ENCODE results near the gene PPP4R4. TPM values are rescaled to one million over a fixed set of nuclear protein-coding genes. Genes with fewer than 3 reads are reported as not detected.

PPP4R4 gene
- total RNA-seq, 1 experiment from 2014 or later = 3.9 TPM

- DNase-seq = peak; percentile 54
- H3K79me2 ChIP-seq (ENCODE audit: insufficient read depth, low read length) = no peaks in the 10 kb centered on the region
- no peak overlapping the region for H3K4me2 ChIP-seq (ENCODE audit: insufficient read depth, insufficient read length, low read length)
- no peaks in the 10 kb centered on the region for H3K79me1 ChIP-seq (ENCODE audit: insufficient read depth, low read depth, low read length, poor library complexity, severe bottlenecking)
- H3K18ac ChIP-seq (ENCODE audit: insufficient read length, low read depth, low read length) = no peak overlapping the region
- Mint-ChIP-seq H3K4me3 (no peak overlapping the region), H3K4me1 (peaks cover 16% of the 10 kb centered on the region in 2 experiments), H3K27me3 (ENCODE audit: low read depth) (peaks cover 12% of the 10 kb centered on the region), H3K27ac (no peak overlapping the region), H3K9me3 (peaks cover 14 to 15% of the 10 kb centered on the region in 2 experiments), H3K36me3 (ENCODE audit: insufficient read depth in 1 of 3, low read depth in 3 of 3) (peaks cover 0 to 18% (median 6%) of the 10 kb centered on the region in 3 experiments; a peak in 4 of 7 replicates)
- WGBS (ENCODE audit: extremely low coverage, insufficient read length, low lambda C conversion rate) = no CpG with 5 or more reads among the region's 4 CpGs
- no peaks in the 10 kb centered on the region; the same call in 1 of the 2 replicates for H3K4me1 ChIP-seq (ENCODE audit: insufficient read depth, low read length)
- no peak overlapping the region for H2BK20ac ChIP-seq (ENCODE audit: low read depth, low read length, poor library complexity, severe bottlenecking)
- no peak overlapping the region for H4K5ac ChIP-seq (ENCODE audit: insufficient read length, low read depth, low read length)
- no peaks in the 10 kb centered on the region for H3K9me3 ChIP-seq (ENCODE audit: control insufficient read depth, low read depth, low read length)
- H3K27ac ChIP-seq (ENCODE audit: insufficient read length, low read depth, low read length) = no peak overlapping the region
- no peak overlapping the region for H4K91ac ChIP-seq (ENCODE audit: insufficient read length, low read depth, low read length)
- H2AK5ac ChIP-seq (ENCODE audit: insufficient read length, low read length) = no peak overlapping the region
- H2BK5ac ChIP-seq (ENCODE audit: insufficient read length, low read length) = no peak overlapping the region
- H3K23ac ChIP-seq (ENCODE audit: insufficient read length, low read depth, low read length) = no peak overlapping the region
- H3K56ac ChIP-seq (ENCODE audit: insufficient read length, low read depth, low read length) = no peak overlapping the region
- H3T11ph ChIP-seq (ENCODE audit: low read length) = no peak overlapping the region
- H2BK12ac ChIP-seq (ENCODE audit: insufficient read length, low read depth, low read length) = no peak overlapping the region
- TF ChIP-seq CTCF (conservative IDR thresholded peaks at IDR 0.05) = peak; percentile 91
- H3K27me3 ChIP-seq (ENCODE audit: insufficient read depth, low read length) = no peaks in the 10 kb centered on the region
- no peak overlapping the region for H4K8ac ChIP-seq (replicated peaks; ENCODE audit: insufficient read length, low read depth, low read length)
- no peak overlapping the region for H3K4ac ChIP-seq (ENCODE audit: low read depth, low read length)
- peaks cover 7% of the 10 kb centered on the region for H3K23me2 ChIP-seq (ENCODE audit: insufficient read length, low read depth, low read length, poor library complexity, severe bottlenecking)
- H3K9ac ChIP-seq (ENCODE audit: extremely low read depth, insufficient read length, low read length) = no peak overlapping the region
- no peaks in the 10 kb centered on the region for H4K20me1 ChIP-seq (ENCODE audit: control insufficient read depth, insufficient read depth, insufficient read length)
- no peak overlapping the region for H3K14ac ChIP-seq (ENCODE audit: insufficient read depth, low read length)
- no peak overlapping the region for H2BK15ac ChIP-seq (ENCODE audit: low read depth, low read length)
- no peak overlapping the region for H2AFZ ChIP-seq (ENCODE audit: low read length)
- H2BK120ac ChIP-seq (ENCODE audit: low read depth, low read length, poor library complexity, severe bottlenecking) = no peak overlapping the region
Observed at GRCh38 chr14:94132285-94132887, 41.7 kb upstream of the PPP4R4 start.
